NK-92 treated with Interleukin-12 subunit alpha and Interleukin-12 subunit beta, amount 100 ng/mL, for 24 hours (cell line): Measurements from ENCODE around the gene RASGEF1C.

ENCODE experiments used
- DNase-seq: peaks from one replicate; lab custom pipeline; 2025; lab: John Stamatoyannopoulos, UW

The RASGEF1C gene

DNA sequence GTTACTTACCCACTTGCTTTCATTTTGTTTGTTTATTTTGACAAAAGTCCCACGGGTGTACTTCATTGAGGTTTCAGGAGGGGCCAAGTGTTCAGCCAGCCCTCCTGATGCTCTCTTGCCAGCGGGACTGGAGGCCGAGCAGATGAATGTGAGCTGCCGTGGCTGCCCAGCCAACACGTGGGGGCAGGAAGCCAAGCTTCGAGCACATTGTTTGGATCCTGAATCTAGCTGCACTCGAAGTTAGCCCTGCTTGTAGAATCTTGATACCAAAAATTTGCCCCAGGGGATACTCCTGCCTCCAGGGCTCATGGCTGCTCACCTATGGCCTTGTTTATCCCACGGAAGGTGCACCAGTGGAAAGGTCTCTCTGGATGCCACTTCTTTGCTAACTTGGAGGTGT lies 49.3 kb downstream of the RASGEF1C start:
- DNase-seq: no peak

- no peak for DNase-seq
Measured at GRCh38 chr5:180157866-180158265, 51.1 kb downstream of the RASGEF1C start.

DNA sequence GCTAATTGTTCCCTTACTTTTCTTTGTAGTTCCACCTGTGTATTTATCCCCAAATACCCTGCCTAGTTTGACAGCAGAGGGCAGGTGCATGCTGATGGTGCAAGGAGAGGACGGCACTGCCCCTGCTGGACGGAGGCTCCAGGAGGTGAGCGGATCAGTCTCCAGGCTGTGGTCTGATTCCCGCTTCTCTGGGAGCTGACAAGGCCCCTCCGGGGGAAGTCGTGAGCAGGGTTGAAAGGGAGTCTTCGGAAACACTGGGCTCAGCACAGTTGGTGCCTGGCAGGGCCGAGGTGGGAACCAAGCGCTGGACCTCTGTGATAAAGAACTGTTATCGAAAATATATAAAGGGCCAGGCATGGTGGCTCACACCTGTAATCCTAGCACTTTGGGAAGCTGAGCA lies 52.9 kb downstream of the RASGEF1C start:
- no peak for DNase-seq

DNA sequence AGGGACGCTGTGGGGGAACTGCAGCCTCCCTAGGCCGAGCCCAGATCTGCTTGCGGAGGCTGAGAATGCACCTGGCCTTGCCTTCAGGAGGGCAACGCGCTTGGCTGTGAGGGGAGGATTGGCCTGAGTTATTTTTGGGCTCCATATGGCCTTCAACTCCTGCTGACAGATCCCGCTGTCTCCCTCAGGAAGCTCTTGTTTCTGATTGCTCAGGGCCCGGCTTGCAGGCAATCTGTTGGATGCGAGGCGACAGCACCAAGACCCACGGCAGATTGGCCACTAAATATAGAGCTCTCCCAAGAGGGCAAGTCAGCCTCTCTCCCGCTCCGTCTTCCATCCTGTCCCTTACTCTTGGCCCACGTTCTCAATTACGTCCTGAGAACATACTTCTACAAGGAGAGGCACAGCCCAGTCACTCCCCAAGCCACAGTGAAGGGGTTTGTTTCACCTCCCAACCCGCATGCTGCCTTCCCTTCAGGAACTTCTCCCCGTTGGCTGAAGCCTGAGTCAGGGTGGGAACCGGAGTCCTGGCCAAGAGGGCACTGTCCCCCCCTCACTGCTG lies 53.6 kb downstream of the RASGEF1C start:
- no peak for DNase-seq

GRCh38 chr5:180154821-180155364 lies 54.1 kb downstream of the RASGEF1C start:
- no peak for DNase-seq

DNA sequence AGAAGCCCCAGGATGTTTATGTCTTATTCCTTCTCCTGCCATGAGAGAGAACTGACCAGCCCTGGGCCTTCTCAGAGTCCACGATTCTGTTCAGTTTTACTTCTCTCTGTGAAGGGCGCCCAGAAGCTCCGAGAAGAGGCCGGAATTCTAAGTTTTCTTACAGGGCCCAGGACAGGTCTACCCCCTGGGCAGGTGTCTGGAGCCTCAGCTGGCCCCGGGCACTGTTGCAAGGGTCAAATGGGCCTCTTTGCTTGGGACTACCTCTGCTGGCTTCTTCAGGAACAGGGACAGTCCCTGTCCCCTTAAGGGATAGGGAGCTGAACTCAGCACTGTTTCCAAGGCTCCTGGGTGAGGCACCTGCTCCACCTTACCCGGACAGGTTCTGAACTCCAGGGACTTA lies 55.0 kb downstream of the RASGEF1C start:
- DNase-seq: no peak

- no peak for DNase-seq
Measured at GRCh38 chr5:180153099-180153498, 55.9 kb downstream of the RASGEF1C start.

- no peak for DNase-seq
Measured at GRCh38 chr5:180143656-180144364, 65.2 kb downstream of the RASGEF1C start.

DNA sequence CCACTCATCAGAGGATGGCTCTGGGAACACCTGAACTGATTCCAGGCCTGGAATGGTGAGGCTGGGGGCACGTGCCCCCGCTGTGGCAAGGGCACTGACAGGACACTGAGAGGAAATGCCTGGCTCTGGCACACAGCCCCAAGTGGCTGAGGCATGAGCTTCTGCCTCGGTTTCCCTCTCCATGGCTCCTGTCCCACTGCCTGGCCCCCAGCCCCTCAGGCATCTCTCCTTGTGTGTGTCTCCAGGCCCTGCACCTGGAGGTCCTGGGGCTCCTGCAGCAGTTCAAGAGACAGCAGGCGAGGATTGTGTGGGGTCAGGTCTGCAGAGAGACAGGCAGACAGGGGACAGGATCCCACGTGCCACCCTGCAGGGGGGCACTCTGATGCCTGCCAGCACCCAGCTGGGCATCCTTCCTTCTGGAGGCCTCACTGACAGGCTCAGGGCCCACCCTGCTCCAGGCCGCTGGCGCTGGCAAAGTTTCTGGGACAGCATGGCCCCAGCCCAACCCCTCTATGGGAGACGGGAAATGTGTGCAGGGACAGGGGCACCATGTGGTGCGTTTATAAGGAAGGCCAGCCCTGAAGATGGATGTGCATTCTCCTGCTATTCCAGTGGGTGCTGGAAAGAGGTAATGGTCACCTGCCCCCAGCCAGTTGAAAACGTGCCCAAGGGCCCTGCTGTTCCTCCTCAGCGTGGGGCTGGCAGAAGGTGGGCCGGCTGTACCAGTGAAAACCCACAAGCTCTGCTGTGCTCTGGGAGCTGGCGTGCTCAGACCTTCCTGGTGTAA lies 66.0 kb downstream of the RASGEF1C start:
- no peak for DNase-seq

DNA sequence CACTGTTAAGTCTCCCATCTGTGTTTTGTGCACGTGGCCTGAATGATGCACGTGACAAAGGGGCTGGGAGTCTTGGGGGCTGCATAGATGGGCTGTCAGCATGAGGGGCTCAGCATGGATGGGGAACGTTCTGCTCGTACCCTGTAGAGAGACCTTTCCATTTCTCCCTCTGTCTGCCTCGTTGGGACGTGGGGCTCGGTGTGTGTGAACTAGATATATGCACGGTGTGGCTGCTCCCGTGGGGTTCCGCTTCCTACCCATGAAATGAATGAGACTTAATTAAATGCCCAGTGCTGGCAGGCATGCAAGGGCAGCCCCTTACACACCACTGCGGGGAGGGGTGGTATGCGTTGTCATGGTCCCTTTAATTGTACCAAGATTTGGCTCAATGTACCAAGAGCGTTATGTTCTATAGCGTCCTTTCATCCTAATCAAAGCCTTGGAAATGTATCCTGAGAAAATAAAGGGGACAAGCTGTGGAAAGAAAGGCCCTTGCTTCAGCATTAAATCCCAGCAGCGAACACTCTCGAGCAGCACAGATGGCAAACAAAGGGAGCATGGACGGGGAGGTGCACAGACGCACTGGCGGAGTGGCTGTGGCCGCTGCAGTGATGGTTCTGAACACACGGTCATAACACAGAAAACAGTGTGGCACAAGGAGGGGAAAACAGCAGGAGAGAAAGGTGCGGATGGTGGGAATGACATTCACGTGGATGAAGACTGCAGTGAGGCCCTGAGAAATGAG lies 66.8 kb downstream of the RASGEF1C start:
- no peak for DNase-seq

GRCh38 chr5:180141068-180141660 lies 67.8 kb downstream of the RASGEF1C start:
- no peak for DNase-seq

DNA sequence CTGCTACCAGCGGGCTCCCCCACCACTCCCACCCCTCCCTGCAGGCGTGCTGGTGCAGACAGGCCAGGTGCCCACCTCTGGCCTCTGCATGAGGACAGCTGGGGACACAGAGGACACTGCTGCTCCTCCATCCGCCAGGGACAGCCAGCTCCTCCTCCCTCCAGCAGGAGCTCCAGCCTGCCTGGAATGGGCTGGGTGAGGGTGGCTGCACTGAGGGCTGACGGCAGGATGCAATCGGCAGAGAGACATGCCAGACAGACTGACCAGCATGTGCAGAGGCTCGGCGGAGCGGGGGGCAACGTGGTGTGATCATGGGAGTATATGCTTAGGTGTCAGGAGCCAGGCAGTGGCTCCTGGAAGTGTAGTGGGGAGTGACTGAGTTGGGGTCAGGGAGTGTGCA lies 68.4 kb downstream of the RASGEF1C start:
- DNase-seq: no peak

GRCh38 chr5:180140079-180140554 lies 68.9 kb downstream of the RASGEF1C start:
- DNase-seq: no peak

GRCh38 chr5:180139731-180140055 lies 69.3 kb downstream of the RASGEF1C start:
- DNase-seq: no peak

DNA sequence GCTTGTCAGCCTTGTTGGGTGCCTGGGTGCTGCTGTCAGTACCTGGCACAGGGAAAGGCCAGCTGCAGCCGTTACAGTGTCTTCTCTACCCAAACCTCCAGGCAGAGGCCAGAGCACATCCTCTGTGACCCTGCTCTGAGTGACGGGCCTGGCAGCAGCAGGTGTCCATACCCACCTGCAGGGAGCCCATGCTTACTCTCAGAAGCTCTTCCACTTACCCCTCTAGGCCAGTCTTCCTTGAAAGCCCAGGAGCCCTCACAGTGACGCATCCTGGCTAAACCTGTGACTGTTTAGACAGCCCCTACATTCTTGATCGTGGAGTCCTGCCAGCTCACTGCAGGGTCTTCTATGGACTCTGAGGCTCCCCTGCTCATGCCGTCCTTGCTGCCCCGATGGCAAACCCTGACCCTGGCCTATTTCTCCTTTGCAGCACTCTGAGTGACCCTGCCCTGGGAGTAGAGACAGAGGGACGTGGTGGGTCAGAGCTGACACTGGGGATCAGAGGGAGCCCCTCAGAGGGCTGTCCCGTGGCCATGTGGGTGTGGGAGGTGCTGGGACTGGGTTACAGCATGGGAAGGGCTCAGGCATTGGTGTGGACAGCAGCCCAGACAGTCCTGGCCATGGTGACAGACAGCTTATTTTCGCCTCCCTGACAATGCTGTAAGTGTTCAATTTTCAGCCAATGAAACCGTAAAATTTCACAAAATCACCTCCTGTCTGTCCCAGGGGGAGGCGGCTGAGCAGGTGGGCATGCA lies 69.9 kb downstream of the RASGEF1C start:
- no peak for DNase-seq

DNA sequence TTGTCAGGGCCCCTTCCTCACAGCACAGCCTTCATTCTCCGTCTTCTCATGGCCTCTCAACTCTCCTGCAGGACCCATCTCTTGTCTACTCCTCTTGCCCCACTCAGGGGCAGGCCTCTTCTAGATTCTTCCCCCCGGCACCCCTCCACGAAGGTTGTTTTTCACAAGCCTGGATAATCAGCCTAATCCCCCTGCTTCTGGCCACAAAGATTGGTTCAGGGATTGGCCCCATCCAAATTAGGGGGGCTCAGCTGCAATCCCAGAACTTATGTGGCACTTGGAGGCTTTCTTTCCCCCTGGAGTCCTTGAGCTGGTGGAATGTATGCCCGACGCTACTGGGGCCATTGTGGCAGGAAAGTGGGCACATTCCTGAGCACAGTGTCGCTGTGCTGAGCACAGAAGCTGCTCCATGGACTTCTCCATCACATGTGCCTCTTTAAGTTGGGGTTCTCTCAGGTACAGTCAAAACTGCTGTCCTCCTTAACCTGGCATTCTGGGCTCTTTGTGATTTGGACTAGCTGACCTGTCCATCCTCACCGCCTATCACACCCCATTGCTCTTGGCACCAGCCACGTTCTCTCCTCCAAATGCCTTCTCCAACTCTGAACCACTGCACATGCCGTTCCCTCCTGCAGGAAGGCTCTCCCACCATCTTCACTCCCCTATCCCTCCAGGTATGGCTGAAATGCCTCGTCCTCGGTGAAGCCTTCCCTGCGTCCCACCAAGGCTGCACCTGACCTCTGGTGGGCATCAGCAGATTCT lies 70.6 kb downstream of the RASGEF1C start:
- DNase-seq: no peak

DNA sequence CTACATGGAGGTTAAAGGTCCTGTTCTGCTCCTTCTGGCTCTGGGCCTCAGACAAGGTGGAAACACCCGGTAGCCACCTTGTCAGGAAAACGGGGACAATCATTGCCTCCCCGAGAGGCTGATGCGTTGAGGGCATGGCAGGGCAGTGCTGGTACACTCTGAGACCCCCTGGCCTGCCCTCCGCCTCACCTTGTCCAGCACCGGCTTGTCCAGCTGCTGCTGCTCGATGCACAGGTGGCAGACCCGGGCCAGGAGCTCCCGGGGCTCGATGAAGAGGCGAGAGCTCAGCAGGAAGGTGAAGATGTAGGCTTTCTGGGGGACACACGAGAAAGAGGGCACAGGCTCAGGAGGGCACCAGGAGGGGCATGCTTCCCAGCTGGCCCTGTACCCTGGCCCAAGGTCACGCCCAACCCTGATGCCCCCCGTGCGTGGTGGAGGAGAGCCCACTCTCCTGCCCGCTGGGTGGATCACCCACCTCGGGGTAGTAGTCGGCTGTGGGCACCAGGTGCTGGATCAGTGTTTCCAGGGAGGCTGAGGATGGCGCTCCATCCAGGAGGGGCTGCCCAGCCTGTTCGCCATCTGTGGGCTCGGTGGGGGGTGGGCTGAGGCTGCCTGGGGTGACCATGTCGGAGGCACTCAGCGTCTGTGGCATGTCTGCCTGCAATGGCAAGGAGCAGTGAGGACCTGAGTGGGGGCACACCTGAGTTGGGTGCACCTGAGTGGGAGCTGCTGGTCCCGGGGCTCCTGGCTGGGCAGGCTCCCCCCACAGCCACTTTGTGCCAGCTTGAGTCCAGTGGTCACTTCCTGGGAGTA lies 71.4 kb downstream of the RASGEF1C start:
- DNase-seq: no peak

DNA sequence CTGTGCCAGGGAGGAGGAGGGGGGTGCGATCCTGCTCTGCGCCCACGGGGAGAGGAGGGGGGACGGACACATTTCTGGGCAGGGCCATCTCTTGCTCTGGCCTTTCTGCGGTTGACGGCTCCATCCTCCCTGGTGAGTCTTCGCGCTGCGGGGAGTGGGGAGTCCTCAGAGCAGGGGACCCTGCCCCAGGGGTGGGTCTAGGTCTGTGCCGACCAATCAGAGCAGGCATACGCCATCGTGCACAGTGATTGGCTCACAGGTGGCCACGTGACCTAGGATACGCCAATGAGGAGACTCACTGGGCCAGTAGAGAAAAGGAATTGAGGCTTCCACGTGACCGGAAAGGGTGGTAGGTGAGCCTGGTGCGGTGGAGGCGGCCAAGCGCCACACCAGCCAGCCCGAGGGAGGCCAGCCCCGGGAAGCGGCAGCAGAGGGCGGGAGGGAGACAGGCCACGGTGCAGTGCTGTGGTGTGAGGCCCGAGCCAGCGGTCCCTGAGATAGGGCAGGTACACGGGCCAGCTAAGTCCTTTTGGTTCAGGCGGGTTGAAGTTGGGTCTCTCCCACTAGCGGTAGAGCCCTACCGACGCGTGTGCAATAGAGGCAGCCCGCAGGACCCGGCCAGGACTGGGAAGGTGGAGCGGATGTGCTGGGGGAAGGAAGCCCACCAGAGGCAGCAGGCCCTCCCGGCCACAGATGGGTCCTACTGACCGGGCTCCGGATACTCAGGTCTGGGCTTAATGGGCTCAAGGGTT lies 72.2 kb downstream of the RASGEF1C start:
- no peak for DNase-seq
